ENCODE results near the gene AXL. TPM values are rescaled to one million over a fixed set of nuclear protein-coding genes. Genes with fewer than 3 reads are reported as not detected.

AXL gene
- 10 to 100 TPM; 19.7 to 52.4 (median 25.6) TPM for total RNA-seq

DNA sequence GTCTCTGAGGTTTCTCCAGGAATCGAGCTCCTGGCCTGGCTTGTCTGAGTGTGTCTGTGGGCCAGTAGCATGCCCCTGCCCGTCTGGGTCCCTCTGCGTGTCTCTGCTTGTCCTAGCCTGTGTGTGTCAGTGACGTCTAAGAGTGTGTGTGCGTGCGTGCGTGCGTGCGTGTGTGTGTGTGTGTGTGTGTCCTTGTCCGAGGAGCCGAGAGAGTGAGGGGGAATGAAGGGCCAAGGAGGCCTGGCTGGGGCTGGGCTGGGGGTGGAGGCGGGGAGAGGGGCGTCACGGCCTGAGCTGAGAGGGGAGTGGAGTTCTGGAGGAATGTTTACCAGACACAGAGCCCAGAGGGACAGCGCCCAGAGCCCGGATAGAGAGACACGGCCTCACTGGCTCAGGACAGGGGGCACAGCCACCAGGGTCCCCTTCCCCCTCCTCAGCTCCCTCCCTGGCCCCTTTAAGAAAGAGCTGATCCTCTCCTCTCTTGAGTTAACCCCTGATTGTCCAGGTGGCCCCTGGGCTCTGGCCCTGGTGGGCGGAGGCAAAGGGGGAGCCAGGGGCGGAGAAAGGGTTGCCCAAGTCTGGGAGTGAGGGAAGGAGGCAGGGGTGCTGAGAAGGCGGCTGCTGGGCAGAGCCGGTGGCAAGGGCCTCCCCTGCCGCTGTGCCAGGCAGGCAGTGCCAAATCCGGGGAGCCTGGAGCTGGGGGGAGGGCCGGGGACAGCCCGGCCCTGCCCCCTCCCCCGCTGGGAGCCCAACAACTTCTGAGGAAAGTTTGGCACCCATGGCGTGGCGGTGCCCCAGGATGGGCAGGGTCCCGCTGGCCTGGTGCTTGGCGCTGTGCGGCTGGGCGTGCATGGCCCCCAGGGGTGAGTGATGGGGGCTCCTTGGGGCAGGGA, at the start of gene AXL:
Gene AXL (plus strand): TSS at position 609 of the 893 bp plus-strand sequence. CDS start 170 bp downstream, at position 779.
- Histone ChIP-seq H3K9me3 (no peaks in the 10 kb centered on the region), H3K27me3 (peaks cover 29% of the 10 kb centered on the region), H3K36me3 (no peaks in the 10 kb centered on the region), H3K4me3 (peak within 1 kb of the TSS; percentile 35 to 55 (median 50)), H3K4me1 (peaks cover 0 to 28% (median 9%) of the 10 kb centered on the region in 4 donors), H3K27ac (peak within 1 kb of the TSS; percentile 89 to 96 (median 90))
- 8% methylated on average over 24 of the region's 32 CpGs; no CpG with 5 or more reads in 1 of the 2 donors for WGBS, 2 donors (ENCODE audit: low coverage in 1 of 2)
- intact Hi-C loops (cut with DNase I; ENCODE audit: low total_unique reads) (no loop called here), in situ Hi-C loops (cut with MboI; ENCODE audit: low pct_ligation_motif_present in 1 of 4, low pct_unique_long_range_greater_than_20kb in 1 of 4, low sequenced_read_pairs in 3 of 4) (no loop called here)
- peak; percentile 64 for DNase-seq
- TF ChIP-seq EP300 (IDR thresholded peaks at IDR 0.05; ENCODE audit: low read depth): no peak
- TF ChIP-seq POLR2A (IDR thresholded peaks at IDR 0.05): peak; percentile 62
- TF ChIP-seq, protein P1, sequence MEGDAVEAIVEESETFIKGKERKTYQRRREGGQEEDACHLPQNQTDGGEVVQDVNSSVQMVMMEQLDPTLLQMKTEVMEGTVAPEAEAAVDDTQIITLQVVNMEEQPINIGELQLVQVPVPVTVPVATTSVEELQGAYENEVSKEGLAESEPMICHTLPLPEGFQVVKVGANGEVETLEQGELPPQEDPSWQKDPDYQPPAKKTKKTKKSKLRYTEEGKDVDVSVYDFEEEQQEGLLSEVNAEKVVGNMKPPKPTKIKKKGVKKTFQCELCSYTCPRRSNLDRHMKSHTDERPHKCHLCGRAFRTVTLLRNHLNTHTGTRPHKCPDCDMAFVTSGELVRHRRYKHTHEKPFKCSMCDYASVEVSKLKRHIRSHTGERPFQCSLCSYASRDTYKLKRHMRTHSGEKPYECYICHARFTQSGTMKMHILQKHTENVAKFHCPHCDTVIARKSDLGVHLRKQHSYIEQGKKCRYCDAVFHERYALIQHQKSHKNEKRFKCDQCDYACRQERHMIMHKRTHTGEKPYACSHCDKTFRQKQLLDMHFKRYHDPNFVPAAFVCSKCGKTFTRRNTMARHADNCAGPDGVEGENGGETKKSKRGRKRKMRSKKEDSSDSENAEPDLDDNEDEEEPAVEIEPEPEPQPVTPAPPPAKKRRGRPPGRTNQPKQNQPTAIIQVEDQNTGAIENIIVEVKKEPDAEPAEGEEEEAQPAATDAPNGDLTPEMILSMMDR (IDR thresholded peaks at IDR 0.05): no peak
- TF ChIP-seq POLR2AphosphoS5 (IDR thresholded peaks at IDR 0.05): peak; percentile 41 to 66 (median 57)

DNA sequence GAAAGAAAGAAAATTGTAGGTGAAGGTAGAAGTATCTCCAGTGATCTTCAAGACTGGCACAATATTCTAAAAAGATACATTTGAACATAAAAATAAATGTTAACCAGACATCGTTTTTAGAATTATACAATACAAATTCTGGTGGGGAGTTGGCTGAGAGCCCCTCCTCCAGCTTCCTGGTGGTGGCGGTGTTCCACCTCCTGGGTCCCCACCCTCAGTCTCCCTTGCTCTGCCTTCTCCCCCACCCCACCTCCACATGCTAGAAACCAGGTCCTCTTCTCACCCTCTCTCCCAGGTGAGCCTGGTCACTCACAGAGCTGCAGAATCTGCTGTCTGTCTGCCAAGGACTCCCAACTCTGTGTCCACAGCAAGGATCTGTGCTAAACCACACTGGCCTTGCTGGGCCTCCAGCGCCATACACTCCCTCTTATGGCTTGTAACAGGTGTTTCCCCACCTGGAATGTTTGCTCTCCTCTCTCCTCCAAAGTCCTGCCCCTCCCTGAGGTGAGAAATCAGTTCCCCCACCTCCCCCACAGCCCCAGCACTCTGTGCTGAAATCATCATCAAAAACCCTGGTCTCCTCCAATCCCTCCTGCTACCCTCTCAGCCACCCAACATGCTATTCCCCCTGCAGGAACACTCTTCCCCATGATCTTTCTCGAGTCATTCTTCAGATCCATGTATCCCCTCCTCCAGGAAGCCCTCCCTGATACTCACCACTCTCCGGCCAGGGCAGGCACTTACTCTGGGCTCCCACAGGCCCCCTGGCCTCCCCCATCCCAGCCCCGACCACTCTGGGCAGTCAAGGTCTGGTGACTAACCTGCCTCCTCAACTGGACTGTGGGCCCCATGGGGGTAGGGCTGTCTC, 46.5 kb upstream of the AXL start:
- 49 to 53% methylated on average over 4 to 6 of the region's 6 CpGs for WGBS, 2 donors (ENCODE audit: low coverage in 1 of 2)
- intact Hi-C loops (cut with DNase I; ENCODE audit: low total_unique reads): no loop called here

DNA sequence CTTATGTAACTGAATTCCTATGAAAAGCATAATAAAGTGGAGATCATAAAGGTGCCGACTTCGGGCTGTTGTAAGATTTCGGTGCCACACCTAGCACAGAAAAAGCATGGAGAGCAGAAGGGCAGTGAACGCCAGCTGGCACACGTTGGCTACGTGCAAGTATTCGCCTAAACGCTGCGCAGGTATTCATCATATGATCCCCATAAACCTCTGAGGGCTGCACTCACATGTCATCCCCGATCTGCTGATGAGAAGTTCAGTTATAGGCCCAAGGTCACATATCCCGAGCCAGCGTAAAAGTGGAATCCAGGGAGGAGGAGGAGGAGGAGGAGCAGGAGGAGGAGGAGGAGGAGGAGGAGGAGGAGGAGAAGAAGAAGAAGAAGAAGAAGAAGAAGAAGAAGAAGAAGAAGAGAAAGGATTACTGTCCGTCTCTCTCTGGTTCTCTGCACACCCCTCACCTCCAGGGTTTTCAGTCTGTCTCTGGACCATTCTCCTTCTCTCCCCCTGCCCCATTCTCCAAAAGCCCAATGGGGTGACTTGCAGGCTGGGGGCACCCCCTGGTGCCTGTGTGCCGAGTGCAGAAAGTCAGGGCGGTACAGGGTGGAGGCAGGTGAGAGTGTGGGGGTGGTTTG, 44.6 kb upstream of the AXL start:
- peak; percentile 75 for DNase-seq
- intact Hi-C loops (cut with DNase I; ENCODE audit: low total_unique reads) (no loop called here), in situ Hi-C loops (cut with MboI; ENCODE audit: low pct_ligation_motif_present in 1 of 4, low pct_unique_long_range_greater_than_20kb in 1 of 4, low sequenced_read_pairs in 3 of 4) (no loop called here)
- Histone ChIP-seq H3K36me3 (no peaks in the 10 kb centered on the region), H3K27ac (peak overlapping the region in 3 of 4 donors; percentile 68 to 72 (median 68)), H3K4me1 (peaks cover 0 to 44% (median 21%) of the 10 kb centered on the region in 4 donors), H3K27me3 (no peaks in the 10 kb centered on the region), H3K4me3 (no peak overlapping the region), H3K9me3 (no peaks in the 10 kb centered on the region)
- WGBS, 2 donors (ENCODE audit: low coverage in 1 of 2): 56% methylated on average over 15 of the region's 15 CpGs; no CpG with 5 or more reads in 1 of the 2 donors
- TF ChIP-seq POLR2AphosphoS5 (IDR thresholded peaks at IDR 0.05) (peak; percentile 45 to 67 (median 61)), POLR2A (IDR thresholded peaks at IDR 0.05) (no peak), EP300 (IDR thresholded peaks at IDR 0.05; ENCODE audit: low read depth) (peak; percentile 69)
- TF ChIP-seq, protein P1 (IDR thresholded peaks at IDR 0.05): no peak

More for the DNA sequence above, 46.5 kb upstream of the AXL start:
- Histone ChIP-seq H3K27ac (peak overlapping the region; percentile 36 to 72 (median 61)), H3K4me1 (peaks cover 0 to 44% (median 22%) of the 10 kb centered on the region in 4 donors), H3K9me3 (no peaks in the 10 kb centered on the region), H3K4me3 (no peak overlapping the region), H3K36me3 (no peaks in the 10 kb centered on the region), H3K27me3 (no peaks in the 10 kb centered on the region)
- in situ Hi-C loops (cut with MboI; ENCODE audit: low pct_ligation_motif_present in 1 of 4, low pct_unique_long_range_greater_than_20kb in 1 of 4, low sequenced_read_pairs in 3 of 4): no loop called here
- peak; percentile 44 for DNase-seq
- TF ChIP-seq POLR2AphosphoS5 (IDR thresholded peaks at IDR 0.05): peak in 1 of 3 donors; percentile 7
- TF ChIP-seq POLR2A (IDR thresholded peaks at IDR 0.05): peak; percentile 34
- TF ChIP-seq, protein P1 (IDR thresholded peaks at IDR 0.05): no peak
- no peak for TF ChIP-seq EP300 (IDR thresholded peaks at IDR 0.05; ENCODE audit: low read depth)

Data from transverse colon (tissue), 4 donors.